HG02678 (cell line): ENCODE measurements around the gene RXFP3.
"Not testable (repeated sequence)": the region's sequence is repeated elsewhere in the genome, so short reads cannot be mapped to it uniquely, and the experiment has no call there.

ENCODE experiments used
- ATAC-seq: cut with Tn5 transposase; IDR thresholded peaks from one replicate; pipeline ENCODE4 v1.9.1; 2021; ENCODE audit warnings: mild to moderate bottlenecking, moderate library complexity; ENCODE audit not compliant: unreplicated experiment

RXFP3 gene

GRCh38 chr5:33933723-33934169 is 2.4 kb upstream of the RXFP3 start:
- ATAC-seq: peak; percentile 86

DNA sequence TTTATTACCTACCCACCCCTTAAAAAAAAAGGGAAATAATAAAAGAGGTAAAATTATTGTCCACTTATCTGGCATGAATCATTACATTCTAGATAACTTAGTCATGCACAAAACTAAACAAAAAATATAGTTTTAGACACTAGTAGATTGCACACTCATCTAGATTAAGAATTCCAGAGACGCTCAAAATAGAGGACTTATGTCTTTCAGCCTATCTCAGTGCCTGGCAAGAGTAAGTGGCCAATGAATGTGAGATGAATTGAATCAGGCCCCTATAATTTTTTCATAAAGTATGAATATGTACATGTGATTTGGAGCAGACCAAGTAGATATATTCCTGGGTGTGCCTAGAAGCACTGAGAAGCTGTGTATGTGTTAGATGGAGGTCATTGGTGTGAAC is 2.0 kb upstream of the RXFP3 start:
- ATAC-seq: peak; percentile 27

GRCh38 chr5:33936004-33936380 is 194 bp upstream of the RXFP3 start:
- ATAC-seq: peak; percentile 39

- ATAC-seq: no peak
Measured at GRCh38 chr5:33937017-33937706, 976 bp downstream of the RXFP3 start.

- no peak for ATAC-seq
Measured at GRCh38 chr5:33937707-33938506, 1.7 kb downstream of the RXFP3 start.

DNA sequence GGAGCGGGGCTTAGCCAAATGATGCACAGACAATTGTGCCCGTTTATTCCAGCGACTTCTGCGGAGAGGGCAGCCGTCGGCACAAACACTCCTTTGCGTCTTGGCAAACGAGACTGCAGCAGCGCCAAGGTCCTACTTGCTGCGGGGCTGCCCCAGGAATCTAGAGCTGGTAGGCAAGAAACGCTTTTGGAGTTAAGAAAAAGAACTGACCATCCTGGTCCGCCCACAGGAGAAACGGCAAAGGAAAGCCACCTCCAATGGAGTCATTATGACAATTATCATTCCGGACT is 2.3 kb downstream of the RXFP3 start:
- no peak for ATAC-seq

- no peak for ATAC-seq
Measured at GRCh38 chr5:33938881-33939280, 2.7 kb downstream of the RXFP3 start.

- no peak for ATAC-seq
Measured at GRCh38 chr5:33939556-33940262, 3.5 kb downstream of the RXFP3 start.

GRCh38 chr5:33941090-33941489 is 4.9 kb downstream of the RXFP3 start:
- no peak for ATAC-seq

- ATAC-seq: no peak
Measured at GRCh38 chr5:33944543-33945132, 8.5 kb downstream of the RXFP3 start.

- not testable (repeated sequence) for ATAC-seq
Measured at GRCh38 chr5:33952175-33952574, 16.0 kb downstream of the RXFP3 start.

GRCh38 chr5:33957577-33958150 is 21.5 kb downstream of the RXFP3 start:
- ATAC-seq: no peak

- ATAC-seq: no peak
Measured at GRCh38 chr5:33958176-33958575, 22.0 kb downstream of the RXFP3 start.

DNA sequence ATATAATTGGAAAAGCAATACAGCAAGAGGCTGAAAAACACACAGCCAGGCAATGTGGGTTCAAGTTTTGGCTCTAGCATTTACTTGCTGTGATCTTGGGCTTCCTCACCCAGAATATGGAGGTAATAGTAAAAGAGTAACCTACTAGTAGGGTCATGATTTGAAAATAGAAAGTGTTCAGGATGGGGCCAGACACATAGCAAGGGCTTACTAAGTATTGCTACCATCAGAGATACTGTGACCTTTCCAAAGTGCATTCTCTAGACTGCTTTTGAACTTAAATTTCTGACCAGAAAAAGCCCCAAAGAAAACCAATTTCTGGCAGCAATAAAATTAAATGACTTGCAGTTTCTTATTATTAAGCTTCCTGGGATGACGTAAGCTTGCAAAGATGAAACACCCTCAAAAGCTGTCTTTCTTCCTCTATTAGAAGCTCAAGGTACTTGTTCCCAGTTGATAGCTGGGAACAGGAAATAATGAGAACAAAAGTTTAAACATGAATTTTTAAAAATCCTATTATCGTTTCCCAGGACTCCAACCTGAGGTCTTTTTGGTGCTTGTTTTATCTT is 28.0 kb downstream of the RXFP3 start:
- no peak for ATAC-seq

DNA sequence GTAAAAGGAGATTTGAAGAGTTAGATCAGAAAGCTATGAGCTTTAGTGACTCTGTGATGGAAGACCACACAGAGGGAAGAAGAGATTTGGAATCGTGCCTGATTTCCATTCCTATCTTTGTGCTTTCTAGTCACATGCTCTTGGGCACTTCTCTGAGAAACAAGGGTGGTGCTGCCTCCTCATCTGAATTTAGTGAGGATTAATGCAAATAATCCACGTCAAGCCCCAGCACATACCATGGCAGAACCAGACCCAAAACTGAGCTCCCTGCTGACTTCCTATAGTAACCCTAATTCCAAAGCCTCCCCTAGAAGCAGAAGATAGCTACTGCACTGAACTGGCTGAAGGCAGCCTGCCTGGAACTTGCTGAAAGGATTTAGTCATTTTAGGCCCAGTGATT is 30.6 kb downstream of the RXFP3 start:
- ATAC-seq: no peak

DNA sequence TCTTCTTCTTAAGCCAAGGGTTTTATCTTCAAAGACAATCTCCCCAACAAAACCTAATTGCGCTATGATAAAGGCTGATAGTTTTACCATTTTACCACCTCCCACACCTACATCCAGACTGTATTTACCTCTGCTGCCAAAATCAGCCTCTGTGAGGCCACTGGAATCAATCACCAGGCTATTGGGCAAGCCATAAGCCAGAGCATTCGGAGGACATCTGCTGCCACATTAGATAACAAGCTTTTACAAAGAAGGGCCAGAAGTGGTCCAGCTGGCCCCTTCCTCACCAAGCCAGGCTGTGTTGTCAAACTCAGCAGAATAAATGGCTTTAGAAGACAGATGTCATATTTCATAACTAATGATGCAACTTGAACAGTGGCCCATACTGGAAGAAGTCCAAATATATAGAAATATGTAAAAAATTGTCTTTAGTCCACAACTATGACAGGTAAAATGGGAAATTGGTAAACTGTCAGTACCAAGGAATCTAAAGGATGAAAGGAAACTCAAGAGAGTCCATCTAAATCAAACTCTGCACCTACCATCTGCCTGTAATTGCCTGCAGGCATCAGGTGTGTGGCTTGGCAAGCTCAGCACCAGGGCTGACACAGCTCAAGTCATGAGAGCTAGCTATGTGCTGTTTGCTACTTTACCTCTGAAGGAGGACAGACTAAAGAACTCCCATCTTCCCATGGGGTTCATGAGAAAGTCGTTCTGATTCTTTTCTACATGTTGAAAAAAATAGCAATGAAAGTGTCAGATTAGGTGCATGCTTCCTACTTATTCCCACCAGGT is 32.2 kb downstream of the RXFP3 start:
- ATAC-seq: no peak

GRCh38 chr5:33969572-33970452 is 33.6 kb downstream of the RXFP3 start:
- peak; percentile 75 for ATAC-seq

DNA sequence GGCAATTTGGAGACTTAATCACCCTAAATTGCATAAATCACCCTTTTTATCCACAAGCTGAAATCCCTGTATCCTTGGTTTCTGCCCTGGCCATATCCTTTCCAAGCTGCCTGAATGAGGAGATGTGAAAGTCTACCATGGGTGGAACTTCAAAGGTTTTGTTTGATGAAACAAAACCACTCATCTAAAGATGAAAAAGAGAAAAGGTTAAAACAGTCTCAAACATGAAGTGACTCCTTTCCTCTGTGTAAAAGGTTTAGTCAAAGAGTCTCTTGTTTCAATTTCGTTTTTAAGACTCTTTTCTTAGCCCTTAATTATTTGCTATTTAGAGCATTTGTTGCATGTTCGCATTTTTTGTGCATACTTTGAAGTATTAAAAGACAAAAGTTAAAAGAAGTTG is 37.1 kb downstream of the RXFP3 start:
- ATAC-seq: no peak

DNA sequence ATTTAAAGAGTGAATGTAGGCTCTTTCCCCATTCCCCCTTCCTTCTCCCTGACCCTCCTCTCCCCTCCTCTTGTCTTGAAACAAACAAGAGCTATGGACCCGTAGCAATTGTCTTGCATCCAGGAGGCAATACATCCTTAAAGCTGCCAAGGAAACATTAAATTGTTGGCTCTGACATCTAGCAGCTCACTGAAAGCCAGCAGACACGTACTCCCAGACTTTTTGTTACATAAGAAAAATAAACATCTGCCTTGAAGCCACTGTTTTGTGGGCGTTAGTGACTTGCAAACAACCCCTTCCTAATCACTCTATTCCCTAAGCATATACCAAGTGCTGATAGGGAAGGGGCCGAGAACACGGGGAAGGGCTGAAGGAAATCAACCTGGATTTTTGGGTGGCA is 39.7 kb downstream of the RXFP3 start:
- no peak for ATAC-seq
